Measurements from ENCODE around the gene DPH3. TPM values are rescaled to one million over a fixed set of nuclear protein-coding genes. Genes with fewer than 3 reads are reported as not detected.

Gene DPH3
- total RNA-seq, 1 donor from 2014 or later = 25.9 TPM

- H3K36me3 ChIP-seq = peaks cover 18% of the 10 kb centered on the region
- H3K9me3 ChIP-seq (replicated peaks) = no peaks in the 10 kb centered on the region
- no peaks in the 10 kb centered on the region for H3K27me3 ChIP-seq (ENCODE audit: low read depth)
- DNase-seq = no peak
- H3K27ac ChIP-seq (replicated peaks) = no peak overlapping the region
- intact Hi-C loops (cut with micrococcal nuclease) = no loop called here
- TF ChIP-seq CTCF (IDR thresholded peaks at IDR 0.05; ENCODE audit: borderline replicate concordance) = no peak
- no peak overlapping the region for H3K4me3 ChIP-seq
- H3K4me1 ChIP-seq = no peaks in the 10 kb centered on the region
Measured at GRCh38 chr3:16221990-16222389, 42.8 kb downstream of the DPH3 start.

GRCh38 chr3:16219777-16220176, 45.0 kb downstream of the DPH3 start:
- H3K4me3 ChIP-seq = no peak overlapping the region
- DNase-seq = no peak
- H3K27ac ChIP-seq (replicated peaks) = no peak overlapping the region
- intact Hi-C loops (cut with micrococcal nuclease) = no loop called here
- H3K27me3 ChIP-seq (ENCODE audit: low read depth) = no peaks in the 10 kb centered on the region
- no peaks in the 10 kb centered on the region for H3K4me1 ChIP-seq
- H3K36me3 ChIP-seq = peaks cover 18% of the 10 kb centered on the region
- no peaks in the 10 kb centered on the region for H3K9me3 ChIP-seq (replicated peaks)
- no peak for TF ChIP-seq CTCF (IDR thresholded peaks at IDR 0.05; ENCODE audit: borderline replicate concordance)

GRCh38 chr3:16216373-16216935, 48.3 kb downstream of the DPH3 start:
- peaks cover 9% of the 10 kb centered on the region for H3K36me3 ChIP-seq
- TF ChIP-seq CTCF (IDR thresholded peaks at IDR 0.05; ENCODE audit: borderline replicate concordance) = no peak
- no peak overlapping the region for H3K4me3 ChIP-seq
- H3K27me3 ChIP-seq (ENCODE audit: low read depth) = no peaks in the 10 kb centered on the region
- no peak overlapping the region for H3K27ac ChIP-seq (replicated peaks)
- H3K4me1 ChIP-seq = no peaks in the 10 kb centered on the region
- no peak for DNase-seq
- intact Hi-C loops (cut with micrococcal nuclease) = no loop called here
- no peaks in the 10 kb centered on the region for H3K9me3 ChIP-seq (replicated peaks)

GRCh38 chr3:16214366-16214765, 50.4 kb downstream of the DPH3 start:
- no peak overlapping the region for H3K4me3 ChIP-seq
- H3K4me1 ChIP-seq = no peaks in the 10 kb centered on the region
- no peaks in the 10 kb centered on the region for H3K9me3 ChIP-seq (replicated peaks)
- DNase-seq = no peak
- no peaks in the 10 kb centered on the region for H3K27me3 ChIP-seq (ENCODE audit: low read depth)
- no peak overlapping the region for H3K27ac ChIP-seq (replicated peaks)
- intact Hi-C loops (cut with micrococcal nuclease) = no loop called here
- peaks cover 9% of the 10 kb centered on the region for H3K36me3 ChIP-seq
- no peak for TF ChIP-seq CTCF (IDR thresholded peaks at IDR 0.05; ENCODE audit: borderline replicate concordance)

GRCh38 chr3:16211176-16211904, 53.4 kb downstream of the DPH3 start:
- Histone ChIP-seq H3K4me3 (no peak overlapping the region), H3K9me3 (replicated peaks) (no peaks in the 10 kb centered on the region), H3K36me3 (peaks cover 9% of the 10 kb centered on the region), H3K27me3 (ENCODE audit: low read depth) (no peaks in the 10 kb centered on the region), H3K4me1 (no peaks in the 10 kb centered on the region), H3K27ac (replicated peaks) (no peak overlapping the region)
- DNase-seq = no peak
- TF ChIP-seq CTCF (IDR thresholded peaks at IDR 0.05; ENCODE audit: borderline replicate concordance) = no peak
- intact Hi-C loops (cut with micrococcal nuclease) = no loop called here

Other genes with a start within 250 kb of the DPH3 start
- 6.6 TPM for gene GALNT15, start 90.3 kb downstream of the DPH3 start, total RNA-seq
- 20.2 TPM for gene OXNAD1, start 269 bp upstream of the DPH3 start, total RNA-seq
- 22.9 TPM for gene RFTN1, start 248.8 kb upstream of the DPH3 start, total RNA-seq